ENCODE measurements around the gene HOXA3. TPM values are rescaled to one million over a fixed set of nuclear protein-coding genes. Genes with fewer than 3 reads are reported as not detected.
A peak's percentile ranks its signal among the peaks of the same experiment; 100 is the strongest.

Gene HOXA3
- total and polyA plus RNA-seq, 5 donors: 0.28 to 1.3 (median 0.51) TPM

- Histone ChIP-seq H3K9me3 (ENCODE audit: control insufficient read depth, low read length) (no peaks in the 10 kb centered on the region), H3K4me3 (ENCODE audit: low read length) (peak overlapping the region; percentile 48), H3K27ac (ENCODE audit: low read length) (peak overlapping the region; percentile 84), H3K4me1 (ENCODE audit: control insufficient read depth, insufficient read depth, low read length) (no peaks in the 10 kb centered on the region), H3K27me3 (ENCODE audit: control insufficient read depth, insufficient read depth) (no peaks in the 10 kb centered on the region)
- peak in 1 of 2 donors; percentile 56 for ATAC-seq
- DNase-seq: peak in 2 of 3 donors; percentile 52 to 63
- intact Hi-C loops (cut with DNase I): no loop called here
- 17% methylated on average over 44 of the region's 44 CpGs for WGBS
These were observed 46.0 kb downstream of the HOXA3 start for GRCh38 chr7:27106181-27106900.

- no peaks in the 10 kb centered on the region for H3K27me3 ChIP-seq (ENCODE audit: control insufficient read depth, insufficient read depth)
- H3K9me3 ChIP-seq (ENCODE audit: control insufficient read depth, low read length): no peaks in the 10 kb centered on the region
- 42% methylated on average over 13 of the region's 13 CpGs for WGBS
- H3K4me1 ChIP-seq (ENCODE audit: control insufficient read depth, insufficient read depth, low read length): no peaks in the 10 kb centered on the region
- no peak for DNase-seq
- intact Hi-C loops (cut with DNase I): no loop called here
- H3K4me3 ChIP-seq (ENCODE audit: low read length): no peak overlapping the region
- no peak for ATAC-seq
- H3K27ac ChIP-seq (ENCODE audit: low read length): no peak overlapping the region
These were observed 46.9 kb downstream of the HOXA3 start for GRCh38 chr7:27105301-27106031.

- Histone ChIP-seq H3K27me3 (ENCODE audit: control insufficient read depth, insufficient read depth) (no peaks in the 10 kb centered on the region), H3K27ac (ENCODE audit: low read length) (no peak overlapping the region), H3K9me3 (ENCODE audit: control insufficient read depth, low read length) (no peaks in the 10 kb centered on the region), H3K4me1 (ENCODE audit: control insufficient read depth, insufficient read depth, low read length) (no peaks in the 10 kb centered on the region), H3K4me3 (ENCODE audit: low read length) (no peak overlapping the region)
- intact Hi-C loops (cut with DNase I): no loop called here
- ATAC-seq: no peak
- DNase-seq: no peak
- 28% methylated on average over 13 of the region's 13 CpGs for WGBS
These were observed 47.9 kb downstream of the HOXA3 start for GRCh38 chr7:27104341-27105058.

- Histone ChIP-seq H3K9me3 (ENCODE audit: control insufficient read depth, low read length) (no peaks in the 10 kb centered on the region), H3K27ac (ENCODE audit: low read length) (peak overlapping the region; percentile 68), H3K27me3 (ENCODE audit: control insufficient read depth, insufficient read depth) (no peaks in the 10 kb centered on the region), H3K4me3 (ENCODE audit: low read length) (peak overlapping the region; percentile 46), H3K4me1 (ENCODE audit: control insufficient read depth, insufficient read depth, low read length) (no peaks in the 10 kb centered on the region)
- intact Hi-C loops (cut with DNase I): no loop called here
- WGBS: 12% methylated on average over 35 of the region's 35 CpGs
- ATAC-seq (no peak), DNase-seq (peak in 1 of 3 donors; percentile 57)
These were observed 48.7 kb downstream of the HOXA3 start for GRCh38 chr7:27103489-27104226.

DNA sequence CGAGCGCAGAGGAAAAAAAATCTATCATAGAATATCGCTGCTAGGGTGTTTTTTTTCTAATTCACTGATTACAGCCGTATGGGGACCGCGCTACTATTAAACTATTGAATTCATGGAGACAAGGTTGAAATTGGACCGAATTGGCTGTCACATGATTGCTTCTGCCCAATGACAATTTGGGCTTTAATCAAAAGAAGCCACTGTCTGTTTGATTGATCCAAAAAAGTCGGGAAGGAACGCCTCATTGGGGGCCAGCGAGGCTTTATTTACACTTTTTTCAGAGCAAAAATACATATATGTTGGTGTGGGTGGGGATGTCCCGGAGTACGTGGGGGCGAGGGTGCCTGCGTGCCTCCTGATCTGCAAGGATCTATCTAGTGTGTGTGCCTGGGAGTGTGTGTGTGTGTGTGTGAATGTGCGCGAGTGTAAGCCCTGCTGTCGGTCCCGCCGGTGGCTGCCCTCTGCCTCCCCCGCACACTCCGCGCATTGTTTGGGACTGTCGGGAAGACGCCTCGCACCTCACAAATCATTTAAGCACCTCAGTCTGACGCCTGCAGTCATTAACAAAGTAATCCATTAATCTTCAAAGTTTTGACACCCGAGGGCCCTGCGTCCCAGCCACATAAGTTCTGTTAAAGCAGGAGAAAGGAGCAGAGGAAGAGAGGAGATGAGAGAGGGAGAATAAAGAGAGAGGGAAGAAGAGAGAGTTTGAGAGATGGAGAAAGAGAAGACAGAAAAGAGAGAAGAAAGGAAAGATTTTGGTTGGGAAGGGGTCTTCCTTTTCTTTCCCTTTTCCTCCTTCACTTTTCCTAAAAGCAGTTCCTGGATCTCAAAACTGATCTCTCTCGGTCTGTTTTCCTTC lies 49.6 kb downstream of the HOXA3 start, which contains the start of gene HOXA2:
TSS of gene HOXA2 (minus strand) at position 103 of the 862 bp plus-strand sequence. CDS start 183 bp downstream, outside the sequence.
- no peaks in the 10 kb centered on the region for H3K4me1 ChIP-seq (ENCODE audit: control insufficient read depth, insufficient read depth, low read length)
- peak within 1 kb of the TSS; percentile 46 for H3K4me3 ChIP-seq (ENCODE audit: low read length)
- no peak for ATAC-seq
- no peaks in the 10 kb centered on the region for H3K27me3 ChIP-seq (ENCODE audit: control insufficient read depth, insufficient read depth)
- DNase-seq: peak in 2 of 3 donors; percentile 57 to 59
- H3K9me3 ChIP-seq (ENCODE audit: control insufficient read depth, low read length): no peaks in the 10 kb centered on the region
- H3K27ac ChIP-seq (ENCODE audit: low read length): peak within 1 kb of the TSS; percentile 75
- intact Hi-C loops (cut with DNase I): no loop called here
- 11% methylated on average over 29 of the region's 29 CpGs for WGBS

DNA sequence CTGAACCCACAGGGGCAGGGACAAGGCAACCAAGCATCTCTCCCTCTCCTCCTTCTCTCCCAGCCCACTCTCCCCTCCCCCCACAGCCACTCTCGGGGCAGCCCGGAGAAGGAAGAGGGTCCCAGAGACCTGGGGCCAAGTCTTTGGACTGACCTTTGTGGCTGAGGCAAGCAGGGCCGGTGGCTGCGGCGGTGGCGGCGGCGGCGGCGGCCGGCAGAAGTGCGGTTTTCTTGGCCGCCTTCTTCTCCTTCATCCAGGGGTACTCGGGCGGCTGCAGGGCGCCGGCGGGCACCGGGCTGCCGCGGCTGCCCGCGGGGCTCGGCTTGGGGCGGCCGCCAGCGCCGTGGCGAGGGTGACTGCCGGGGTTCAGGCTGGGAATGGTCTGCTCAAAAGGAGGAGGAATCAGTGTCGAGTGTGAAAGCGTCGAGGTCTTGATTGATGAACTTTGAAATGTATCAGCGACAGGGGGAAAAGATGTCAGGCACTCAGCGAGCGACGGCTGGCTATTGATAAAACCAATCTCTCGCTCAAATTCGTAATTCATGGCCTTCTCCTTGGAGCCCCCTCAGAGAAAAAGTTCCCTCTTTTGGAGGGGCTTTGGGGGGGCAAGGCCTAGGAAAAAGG lies 50.3 kb downstream of the HOXA3 start:
- ATAC-seq: no peak
- Histone ChIP-seq H3K27me3 (ENCODE audit: control insufficient read depth, insufficient read depth) (no peaks in the 10 kb centered on the region), H3K4me3 (ENCODE audit: low read length) (peak overlapping the region; percentile 46), H3K4me1 (ENCODE audit: control insufficient read depth, insufficient read depth, low read length) (no peaks in the 10 kb centered on the region), H3K27ac (ENCODE audit: low read length) (peak overlapping the region; percentile 63), H3K9me3 (ENCODE audit: control insufficient read depth, low read length) (no peaks in the 10 kb centered on the region)
- 6% methylated on average over 39 of the region's 39 CpGs for WGBS
- DNase-seq: no peak
- intact Hi-C loops (cut with DNase I): no loop called here

DNA sequence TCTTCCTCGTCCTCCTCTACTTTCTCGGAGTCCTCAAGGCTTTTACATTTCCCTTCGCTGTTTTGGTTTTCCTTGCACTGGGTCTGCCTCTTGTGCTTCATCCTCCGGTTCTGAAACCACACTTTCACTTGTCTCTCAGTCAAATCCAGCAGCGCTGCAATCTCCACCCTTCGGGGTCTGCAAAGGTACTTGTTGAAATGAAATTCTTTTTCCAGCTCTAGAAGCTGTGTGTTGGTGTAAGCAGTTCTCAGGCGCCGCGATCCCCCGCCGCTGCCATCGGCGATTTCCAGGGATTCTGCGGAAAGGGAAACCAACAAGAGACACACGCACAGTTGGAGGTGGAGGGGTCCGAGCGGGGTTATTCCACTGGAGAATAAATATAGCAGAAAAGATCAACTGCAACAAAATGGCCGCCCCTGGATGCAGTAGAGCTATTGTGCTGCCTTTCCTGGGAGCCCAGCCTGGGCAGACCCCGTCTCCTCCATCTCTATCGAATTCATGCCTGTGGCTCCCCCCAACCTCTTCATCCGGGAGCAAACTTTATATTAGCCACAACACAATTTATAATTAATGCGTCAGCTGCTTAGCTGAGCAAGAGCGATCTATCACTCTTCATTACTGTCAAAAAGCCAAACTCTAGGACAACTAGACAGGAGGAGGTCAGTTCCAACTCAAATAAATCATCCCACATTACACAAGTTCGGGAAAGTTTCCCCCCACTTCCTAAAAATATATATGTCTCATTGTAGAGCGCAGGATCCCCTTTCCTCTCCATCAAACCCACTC lies 51.0 kb downstream of the HOXA3 start:
- Histone ChIP-seq H3K9me3 (ENCODE audit: control insufficient read depth, low read length) (no peaks in the 10 kb centered on the region), H3K27me3 (ENCODE audit: control insufficient read depth, insufficient read depth) (no peaks in the 10 kb centered on the region), H3K4me1 (ENCODE audit: control insufficient read depth, insufficient read depth, low read length) (no peaks in the 10 kb centered on the region), H3K27ac (ENCODE audit: low read length) (peak overlapping the region; percentile 75), H3K4me3 (ENCODE audit: low read length) (peak overlapping the region; percentile 46)
- ATAC-seq (no peak), DNase-seq (no peak)
- WGBS: 20% methylated on average over 25 of the region's 25 CpGs
- intact Hi-C loops (cut with DNase I): no loop called here

- 34% methylated on average over 8 of the region's 8 CpGs for WGBS
- no peak for DNase-seq
- no peaks in the 10 kb centered on the region for H3K4me1 ChIP-seq (ENCODE audit: control insufficient read depth, insufficient read depth, low read length)
- H3K9me3 ChIP-seq (ENCODE audit: control insufficient read depth, low read length): no peaks in the 10 kb centered on the region
- no peak for ATAC-seq
- intact Hi-C loops (cut with DNase I): no loop called here
- no peaks in the 10 kb centered on the region for H3K27me3 ChIP-seq (ENCODE audit: control insufficient read depth, insufficient read depth)
- peak overlapping the region; percentile 75 for H3K27ac ChIP-seq (ENCODE audit: low read length)
- H3K4me3 ChIP-seq (ENCODE audit: low read length): peak overlapping the region; percentile 46
These were observed 51.7 kb downstream of the HOXA3 start for GRCh38 chr7:27100694-27101170.
